IPS DF 4.7 (cell line): Measurements from ENCODE around the gene TRPM2.

ENCODE experiments used
- DNase-seq: peaks from one replicate; pipeline ENCODE4 v3.0.0-alpha.2; 2013; ENCODE audit warnings: low spot score; ENCODE audit errors: extremely low read depth

The TRPM2 gene

GRCh38 chr21:44322621-44323325 lies 30.6 kb upstream of the TRPM2 start:
- no peak for DNase-seq

GRCh38 chr21:44323591-44323990 lies 29.8 kb upstream of the TRPM2 start:
- no peak for DNase-seq

- no peak for DNase-seq
Observed at GRCh38 chr21:44324106-44324853, 29.1 kb upstream of the TRPM2 start.

- DNase-seq: no peak
Observed at GRCh38 chr21:44324854-44325107, 28.6 kb upstream of the TRPM2 start.

GRCh38 chr21:44325386-44326271 lies 27.8 kb upstream of the TRPM2 start:
- no peak for DNase-seq

GRCh38 chr21:44326272-44326647 lies 27.2 kb upstream of the TRPM2 start:
- no peak for DNase-seq

GRCh38 chr21:44326716-44327602 lies 26.5 kb upstream of the TRPM2 start:
- no peak for DNase-seq

- DNase-seq: no peak
Observed at GRCh38 chr21:44327603-44327974, 25.8 kb upstream of the TRPM2 start.

GRCh38 chr21:44328242-44328895 lies 25.1 kb upstream of the TRPM2 start:
- DNase-seq: no peak

GRCh38 chr21:44329086-44329889 lies 24.1 kb upstream of the TRPM2 start:
- no peak for DNase-seq

GRCh38 chr21:44329971-44330681 lies 23.3 kb upstream of the TRPM2 start:
- no peak for DNase-seq

- DNase-seq: no peak
Observed at GRCh38 chr21:44330698-44331097, 22.7 kb upstream of the TRPM2 start.

GRCh38 chr21:44331209-44331608 lies 22.2 kb upstream of the TRPM2 start:
- DNase-seq: no peak

GRCh38 chr21:44331650-44332307 lies 21.6 kb upstream of the TRPM2 start:
- DNase-seq: no peak

GRCh38 chr21:44332383-44332782 lies 21.0 kb upstream of the TRPM2 start:
- DNase-seq: no peak

GRCh38 chr21:44332965-44333364 lies 20.5 kb upstream of the TRPM2 start:
- no peak for DNase-seq

GRCh38 chr21:44333509-44334328 lies 19.7 kb upstream of the TRPM2 start:
- DNase-seq: no peak
